Right lung (tissue), 5 donors: ENCODE data around the gene CRISPLD2. TPM values are rescaled to one million over a fixed set of nuclear protein-coding genes. Genes with fewer than 3 reads are reported as not detected.
A peak's percentile ranks its signal among the peaks of the same experiment; 100 is the strongest.

Experiments
- DNase-seq, 2 donors: peaks; one replicate each; pipeline ENCODE4 v3.0.0-alpha.2; 2013
- polyA plus RNA-seq, 5 donors: library from polyadenylated mRNA; unstranded; fragments of 120-200 nt; gene quantifications; one replicate each; pipeline versions ENCODE4 v1.2.1 to v1.2.3, GENCODE V29; 2013; ENCODE audit warnings: inconsistent platforms in 1 of 5, low replicate concordance in 1 of 5; ENCODE audit not compliant: insufficient read length in 5 of 5, insufficient read depth in 1 of 5

The CRISPLD2 gene
- polyA plus RNA-seq, 5 donors, result 12.0 to 33.8 (median 20.6) TPM

DNA sequence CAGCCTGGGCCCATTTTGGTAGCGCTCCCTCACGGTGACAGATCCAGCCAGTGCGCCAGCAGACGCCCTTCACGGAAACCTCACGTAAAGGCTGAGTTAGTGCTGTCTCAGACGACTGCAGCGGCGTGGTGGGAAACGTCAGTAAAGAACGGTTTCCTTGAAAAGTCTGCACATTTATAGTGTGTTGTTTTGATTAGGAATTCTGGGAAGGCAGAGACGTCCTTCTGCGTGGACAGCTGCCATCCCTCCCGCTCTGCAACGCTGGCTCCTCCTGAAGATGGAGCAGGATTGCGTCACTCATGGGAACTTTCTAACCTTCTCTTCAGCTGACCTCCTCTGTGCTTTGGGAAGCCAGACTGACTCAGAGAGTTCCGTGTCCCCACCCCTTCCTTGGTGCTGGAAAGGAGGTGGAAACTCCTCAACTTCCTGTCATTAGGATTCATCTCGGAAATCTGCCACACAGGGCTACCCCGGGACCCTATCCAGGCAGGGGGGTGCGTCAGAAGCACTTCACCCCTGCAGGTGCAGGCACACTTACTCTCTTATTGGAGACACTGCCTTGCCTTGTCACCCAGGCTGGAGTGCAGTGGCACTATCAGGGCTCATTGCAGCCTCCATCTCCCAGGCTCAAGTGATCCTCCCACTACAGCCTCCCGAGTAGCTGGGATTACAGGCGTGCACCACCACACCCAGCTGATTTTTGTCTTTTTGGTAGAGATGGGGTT lies 24.3 kb upstream of the CRISPLD2 start:
- peak; percentile 78 to 83 for DNase-seq

DNA sequence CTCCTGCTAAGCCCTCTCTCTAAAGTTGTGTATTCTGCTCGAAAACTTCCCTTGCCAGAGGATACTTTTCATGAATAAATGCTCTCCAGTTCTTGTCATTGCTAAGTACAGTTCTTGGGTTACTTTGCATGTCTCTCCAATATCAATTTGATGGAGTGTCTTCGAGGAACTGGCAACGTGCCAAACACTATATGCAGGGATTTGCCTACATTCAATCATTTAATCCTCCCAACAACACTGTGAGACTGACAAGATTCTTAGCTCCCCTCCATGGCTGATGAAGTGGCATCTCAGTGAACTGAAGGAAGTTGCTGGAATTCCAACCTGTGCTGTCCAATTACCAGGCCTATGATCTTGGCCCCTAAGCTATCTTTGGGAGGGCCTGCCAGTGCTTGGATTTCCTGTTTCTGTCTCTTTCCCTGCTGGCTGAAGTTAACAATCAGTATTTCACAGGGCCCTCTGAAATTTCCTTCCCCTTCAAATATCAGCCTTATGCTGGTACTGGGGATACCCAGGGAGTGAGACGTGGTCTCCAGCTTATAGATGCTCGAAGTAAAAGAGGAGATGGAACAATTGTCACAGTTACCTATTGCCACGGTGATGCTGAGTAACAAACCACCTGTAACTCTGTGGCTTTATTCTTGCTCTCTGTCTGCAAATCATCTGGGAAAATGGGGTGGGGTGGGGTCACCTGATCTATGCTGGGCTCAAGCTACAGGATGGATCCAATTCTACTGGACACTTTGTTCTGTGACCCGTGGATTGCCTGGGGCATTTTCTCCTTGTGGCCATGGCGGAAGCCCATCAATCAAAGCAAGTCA lies 19.4 kb upstream of the CRISPLD2 start:
- no peak for DNase-seq

DNA sequence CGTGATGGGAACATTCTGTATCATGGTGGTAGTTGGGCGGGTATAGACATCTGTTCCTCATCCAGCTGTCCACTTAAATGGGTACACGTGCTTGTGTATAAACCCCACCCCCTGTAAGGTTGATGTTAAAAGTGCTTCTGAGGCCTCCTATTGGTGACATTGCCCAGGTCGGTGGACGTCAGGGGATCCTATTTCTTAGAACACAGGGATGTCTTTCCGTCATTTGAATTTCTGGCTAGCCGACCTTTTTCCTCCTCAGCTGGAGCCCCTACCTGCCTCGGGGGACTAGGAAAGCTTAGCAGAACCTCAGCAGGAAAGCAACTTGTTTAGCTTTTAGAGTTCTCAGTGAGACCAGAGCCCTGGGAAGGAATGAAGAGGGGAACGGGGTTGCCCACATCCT lies 16.6 kb upstream of the CRISPLD2 start:
- DNase-seq, result no peak

DNA sequence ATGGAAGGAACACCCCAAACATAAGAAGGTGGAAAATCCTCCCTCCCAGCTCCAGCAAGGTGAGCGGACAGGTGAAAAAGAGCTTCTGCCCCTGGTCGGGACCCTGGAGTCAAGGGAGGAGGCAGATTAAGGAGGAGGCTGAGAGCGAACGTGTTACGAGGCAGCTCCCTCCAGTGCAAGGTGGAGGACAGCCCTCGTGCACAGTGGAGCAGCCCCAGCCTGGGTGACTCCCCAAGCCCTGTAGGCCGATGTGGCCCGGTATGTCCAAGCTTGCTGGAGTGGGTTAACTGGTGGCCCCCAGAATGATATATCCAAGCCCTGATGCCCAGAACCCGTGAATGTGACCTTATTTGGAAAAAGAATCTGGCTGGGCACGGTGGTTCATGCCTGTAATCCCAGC lies 15.5 kb upstream of the CRISPLD2 start:
- DNase-seq, result no peak

GRCh38 chr16:84806256-84806889 lies 13.4 kb upstream of the CRISPLD2 start:
- DNase-seq, result no peak

DNA sequence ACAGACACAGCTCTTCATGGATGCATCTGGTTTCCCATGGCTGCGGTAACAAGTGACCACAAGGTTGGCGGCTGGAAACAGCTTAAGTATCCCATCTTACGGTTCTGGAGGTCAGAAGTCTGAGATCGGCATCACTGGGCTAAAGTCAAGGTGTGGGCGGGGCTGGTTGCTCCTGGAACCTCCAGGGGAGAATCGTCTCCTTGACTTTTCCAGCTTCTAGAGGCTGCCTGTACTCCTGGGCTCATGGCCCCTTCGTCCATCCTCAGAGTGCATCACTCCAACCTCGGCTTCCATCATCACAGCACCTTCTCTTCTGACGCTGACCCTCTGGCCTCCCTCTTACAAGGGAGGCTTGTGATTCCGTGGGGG lies 12.9 kb upstream of the CRISPLD2 start:
- no peak for DNase-seq

DNA sequence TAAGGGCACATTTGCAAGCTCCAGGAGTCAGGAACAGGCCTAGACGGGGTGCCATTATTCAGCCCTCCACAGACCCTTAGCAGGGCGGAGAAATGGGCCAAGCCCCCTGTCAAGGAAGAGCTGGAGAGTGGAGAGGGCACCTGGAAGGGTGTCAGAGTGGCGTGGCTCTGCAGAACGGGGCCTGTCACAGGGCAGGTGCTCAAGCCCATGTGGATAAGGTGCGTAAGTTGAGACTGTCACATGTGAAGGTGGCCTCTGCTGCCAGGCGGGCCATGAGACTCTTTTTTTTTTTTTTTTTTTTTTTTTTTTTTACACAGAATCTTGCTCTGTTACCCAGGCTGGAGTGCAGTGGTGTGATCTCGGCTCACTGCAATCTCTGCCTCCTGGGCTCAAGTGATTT lies 12.0 kb upstream of the CRISPLD2 start:
- DNase-seq, result no peak

DNA sequence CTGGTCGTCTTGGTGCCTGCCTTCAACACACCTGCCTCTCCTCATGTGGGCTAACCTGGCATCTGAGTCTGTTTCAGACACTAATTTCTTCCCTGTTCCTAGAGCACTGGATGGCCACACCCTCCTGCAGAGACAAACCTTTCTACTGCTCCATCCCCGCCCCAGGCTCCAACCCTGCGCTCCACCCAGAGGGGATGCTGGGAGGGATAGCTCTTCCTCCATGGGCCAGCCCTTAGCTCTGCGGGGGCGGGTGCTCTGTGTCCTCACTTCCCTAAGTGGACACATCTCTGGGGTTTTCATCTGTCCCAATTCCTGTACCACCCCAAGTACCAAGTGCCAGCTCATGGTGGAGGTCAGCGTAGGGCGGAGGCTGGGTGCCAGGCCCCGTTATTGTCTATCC lies 11.0 kb upstream of the CRISPLD2 start:
- DNase-seq, result no peak

DNA sequence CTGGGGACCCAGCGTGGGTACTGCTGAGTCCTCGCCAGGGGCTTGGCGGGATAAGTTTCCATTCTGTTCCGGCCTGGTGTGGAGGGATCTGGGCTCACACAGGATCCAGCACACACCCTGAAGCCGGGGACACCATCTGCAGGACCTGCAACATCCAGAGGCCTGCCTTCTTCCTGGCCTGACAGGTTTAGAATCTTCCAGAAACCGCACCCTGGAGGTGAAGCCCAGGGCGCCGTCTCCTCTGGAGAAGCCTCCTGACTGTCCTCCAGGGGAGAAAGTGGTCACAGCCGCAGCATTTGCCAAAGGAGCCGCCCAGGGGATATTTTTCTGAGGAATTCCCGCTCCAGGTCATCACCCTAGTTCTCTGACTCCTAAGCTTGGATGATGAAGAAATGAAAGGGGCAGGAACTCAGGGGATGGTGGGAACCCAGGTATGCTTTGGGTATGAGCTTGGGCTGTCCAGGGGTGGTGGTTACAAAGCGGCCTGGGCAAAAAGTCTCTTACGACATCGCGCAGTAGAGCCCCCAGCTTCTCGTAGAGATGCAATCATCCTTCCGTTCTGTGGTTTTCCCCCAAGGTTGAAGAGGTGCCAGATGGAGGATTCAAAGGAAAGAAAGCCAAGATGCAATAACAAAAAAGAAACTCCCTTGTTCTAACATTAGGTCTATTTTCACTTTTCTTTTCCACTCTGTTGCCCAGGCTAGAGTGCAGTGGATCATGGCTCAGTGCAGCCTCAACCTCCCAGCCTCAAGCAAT lies 9.1 kb upstream of the CRISPLD2 start:
- DNase-seq, result no peak

GRCh38 chr16:84811529-84811928 lies 8.3 kb upstream of the CRISPLD2 start:
- no peak for DNase-seq

GRCh38 chr16:84813141-84813934 lies 6.4 kb upstream of the CRISPLD2 start:
- no peak for DNase-seq

DNA sequence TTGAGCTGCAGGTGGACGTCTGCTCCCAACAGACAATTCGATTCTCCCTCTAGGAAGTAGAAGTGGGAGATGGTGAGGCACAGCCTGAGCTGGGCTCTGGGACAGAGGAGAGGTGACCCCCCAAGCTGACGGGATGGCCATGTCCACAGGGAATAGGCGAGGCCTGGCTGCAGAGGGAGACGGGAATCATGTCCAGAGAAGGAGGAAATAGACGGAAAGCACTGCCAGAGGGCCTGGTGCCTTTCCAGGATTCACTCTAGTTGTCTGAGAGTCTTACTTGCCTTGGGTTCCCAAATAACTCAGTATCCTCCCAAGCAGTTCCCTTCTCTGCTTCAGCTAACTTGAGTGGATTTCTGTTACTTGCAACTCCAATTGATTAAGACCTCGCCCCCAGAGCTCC lies 4.3 kb upstream of the CRISPLD2 start:
- DNase-seq, result no peak

- DNase-seq, result no peak
Observed at GRCh38 chr16:84816023-84816422, 3.8 kb upstream of the CRISPLD2 start.

DNA sequence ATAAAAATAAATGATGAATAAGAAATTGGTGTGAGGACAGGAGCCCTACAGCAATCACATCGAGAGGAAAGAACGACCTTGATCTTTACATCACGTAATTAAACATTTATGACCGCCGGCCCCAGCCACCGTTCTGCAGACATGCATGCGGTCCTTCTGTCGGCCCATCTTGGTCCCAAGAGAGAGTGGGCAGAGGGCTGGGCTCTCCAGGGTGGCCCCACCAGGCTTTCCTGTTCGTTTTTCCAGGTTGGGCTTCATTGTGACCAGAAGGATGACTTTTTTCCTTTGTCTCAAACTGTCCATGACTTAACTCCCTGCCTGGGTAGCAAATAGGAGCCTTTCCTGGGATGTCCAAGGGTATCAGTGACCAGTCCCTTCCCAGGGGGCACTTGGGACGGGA lies 3.3 kb upstream of the CRISPLD2 start:
- no peak for DNase-seq

DNA sequence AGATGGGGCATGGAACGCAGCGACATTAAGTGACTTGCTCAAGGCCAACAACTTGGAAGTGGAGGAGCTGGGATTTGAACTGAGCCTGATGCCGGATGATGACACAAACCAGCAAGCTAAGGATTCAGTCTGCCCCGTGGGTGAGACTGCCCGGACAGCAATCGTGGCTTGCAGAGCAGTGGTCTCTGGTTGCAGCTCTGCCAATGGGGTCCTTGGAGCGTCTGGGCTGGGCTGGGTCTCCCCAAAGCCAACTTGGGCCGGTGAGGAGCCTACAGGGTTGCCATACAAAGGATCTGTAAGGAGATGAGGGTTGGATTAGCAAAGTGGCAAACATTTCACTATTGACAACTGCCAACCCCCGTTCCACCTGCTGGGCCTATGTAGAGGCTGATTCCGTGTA lies 2.6 kb upstream of the CRISPLD2 start:
- no peak for DNase-seq

GRCh38 chr16:84817613-84818012 lies 2.2 kb upstream of the CRISPLD2 start:
- no peak for DNase-seq

DNA sequence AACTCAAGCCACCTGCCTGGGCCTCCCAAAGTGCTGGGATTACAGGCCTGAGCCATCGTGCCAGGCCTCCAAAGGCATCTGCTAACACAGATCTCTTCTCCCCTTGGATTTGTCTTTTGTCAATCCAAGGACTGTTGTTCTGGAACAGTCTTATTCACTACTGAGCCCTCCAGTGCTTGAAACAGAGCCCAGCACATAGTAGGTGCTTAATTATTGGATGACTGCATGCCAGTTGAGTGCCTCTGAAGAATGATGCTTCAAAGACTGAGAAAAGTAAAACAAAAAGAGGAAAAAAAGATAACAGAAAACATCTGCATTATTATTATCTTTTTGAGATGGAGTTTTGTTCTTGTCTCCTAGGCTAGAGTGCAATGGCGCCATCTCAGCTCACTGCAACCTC lies 1.7 kb upstream of the CRISPLD2 start:
- no peak for DNase-seq

DNA sequence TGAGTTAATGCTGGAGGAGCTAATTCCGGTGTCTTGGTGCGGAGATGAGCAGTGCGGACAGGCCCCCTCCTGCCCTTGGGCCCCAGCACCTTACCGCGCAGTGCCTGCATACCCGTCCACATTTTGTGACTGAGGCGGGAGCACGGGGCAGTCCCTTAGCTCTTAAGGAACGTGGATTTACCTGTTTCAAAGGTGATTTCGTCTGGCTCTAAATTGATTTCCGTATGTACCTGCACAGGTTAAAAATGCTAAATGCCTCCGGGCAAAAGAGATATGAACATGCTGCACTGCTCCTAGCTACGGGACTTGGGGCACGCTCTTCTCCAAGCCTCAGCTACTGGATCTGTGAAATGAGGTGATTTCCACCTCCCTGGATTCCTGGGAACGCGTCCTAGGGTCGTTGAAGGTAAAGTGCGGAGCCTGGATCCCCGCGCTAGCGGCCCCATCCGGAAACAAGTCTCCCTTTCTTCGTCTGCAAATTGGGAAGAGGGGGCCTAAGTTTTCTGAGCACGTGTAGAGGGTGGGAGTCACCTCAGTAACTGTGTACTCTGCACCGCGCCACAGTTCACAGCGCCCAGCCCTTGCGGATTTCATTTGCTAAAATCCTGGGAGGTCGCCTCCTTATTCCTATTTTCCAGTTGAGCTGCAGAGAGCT lies 669 bp upstream of the CRISPLD2 start:
- no peak for DNase-seq

GRCh38 chr16:84820305-84820684 lies 510 bp downstream of the CRISPLD2 start:
- no peak for DNase-seq

DNA sequence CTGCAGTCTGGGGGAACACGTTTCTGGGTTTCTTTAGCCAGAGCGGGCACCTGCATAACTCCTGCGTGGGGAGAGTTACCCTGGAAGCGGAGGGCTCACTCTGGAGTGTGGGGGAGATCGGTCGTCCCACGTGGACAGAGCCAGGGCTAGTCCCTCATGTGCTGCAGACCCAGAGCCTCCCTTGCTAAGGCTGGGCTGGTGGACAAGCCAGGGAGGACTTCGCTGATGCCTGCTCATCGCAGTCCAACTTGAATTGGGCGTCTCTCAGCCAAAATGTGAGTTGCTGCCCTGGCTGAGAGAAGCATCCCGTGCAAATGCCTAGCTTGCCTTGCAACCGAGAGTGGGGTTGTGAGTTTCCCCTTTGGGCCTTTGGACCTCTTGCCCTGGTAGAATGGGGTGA lies 986 bp downstream of the CRISPLD2 start:
- no peak for DNase-seq

- no peak for DNase-seq
Observed at GRCh38 chr16:84821179-84821578, 1.4 kb downstream of the CRISPLD2 start.
